DMS153 (cell line): ENCODE data around the gene GMDS.

Experiments used
- DNase-seq: peaks from one replicate; lab custom pipeline; 2025; lab: John Stamatoyannopoulos, UW

GMDS gene

GRCh38 chr6:1614448-1615150 is 630.8 kb downstream of the GMDS start:
- DNase-seq, result no peak

- no peak for DNase-seq
Measured at GRCh38 chr6:1613688-1614447, 631.5 kb downstream of the GMDS start.

- no peak for DNase-seq
Measured at GRCh38 chr6:1613346-1613687, 632.1 kb downstream of the GMDS start.

- no peak for DNase-seq
Measured at GRCh38 chr6:1612974-1613306, 632.5 kb downstream of the GMDS start.

GRCh38 chr6:1612299-1612973 is 633.0 kb downstream of the GMDS start:
- no peak for DNase-seq

- DNase-seq, result no peak
Measured at GRCh38 chr6:1611572-1612298, 633.7 kb downstream of the GMDS start.

GRCh38 chr6:1611322-1611571 is 634.2 kb downstream of the GMDS start:
- DNase-seq, result no peak

- DNase-seq, result no peak
Measured at GRCh38 chr6:1610497-1611321, 634.7 kb downstream of the GMDS start.

GRCh38 chr6:1609648-1610496 is 635.5 kb downstream of the GMDS start, which contains the start of gene FOXC1:
Gene FOXC1 (plus strand): TSS chr6:1609915. CDS start chr6:1610446, 531 bp downstream.
- peak; percentile 34 for DNase-seq

- DNase-seq, result no peak
Measured at GRCh38 chr6:1609041-1609647, 636.3 kb downstream of the GMDS start.

GRCh38 chr6:1608222-1609040 is 637.0 kb downstream of the GMDS start:
- no peak for DNase-seq

- DNase-seq, result no peak
Measured at GRCh38 chr6:1607516-1608221, 637.7 kb downstream of the GMDS start.

GRCh38 chr6:1606780-1607515 is 638.5 kb downstream of the GMDS start:
- no peak for DNase-seq

GRCh38 chr6:1605893-1606779 is 639.3 kb downstream of the GMDS start:
- no peak for DNase-seq

GRCh38 chr6:1605004-1605892 is 640.2 kb downstream of the GMDS start:
- DNase-seq, result no peak
